Measurements from ENCODE around the gene RIN3.
"Not testable (repeated sequence)": the region's sequence is repeated elsewhere in the genome, so short reads cannot be mapped to it uniquely, and the experiment has no call there.

Gene RIN3

GRCh38 chr14:92531106-92531873 lies 17.7 kb downstream of the RIN3 start:
- FAIRE-seq: no peak
- TF ChIP-seq CTCF (IDR thresholded peaks at IDR 0.05; ENCODE audit: insufficient read depth, missing control alignments): no peak
- no peak for DNase-seq (ENCODE audit: insufficient read length, low spot score)

GRCh38 chr14:92532490-92533163 lies 19.0 kb downstream of the RIN3 start:
- DNase-seq (ENCODE audit: insufficient read length, low spot score) (no peak), FAIRE-seq (no peak)
- TF ChIP-seq CTCF (IDR thresholded peaks at IDR 0.05; ENCODE audit: insufficient read depth, missing control alignments): no peak

GRCh38 chr14:92534932-92535643 lies 21.5 kb downstream of the RIN3 start:
- DNase-seq (ENCODE audit: insufficient read length, low spot score): no peak
- no peak for FAIRE-seq
- TF ChIP-seq CTCF (IDR thresholded peaks at IDR 0.05; ENCODE audit: insufficient read depth, missing control alignments): no peak

- DNase-seq (ENCODE audit: insufficient read length, low spot score); FAIRE-seq: not testable (repeated sequence)
These were observed 22.6 kb downstream of the RIN3 start for GRCh38 chr14:92536231-92536630.

GRCh38 chr14:92538412-92538985 lies 24.9 kb downstream of the RIN3 start:
- TF ChIP-seq CTCF (IDR thresholded peaks at IDR 0.05; ENCODE audit: insufficient read depth, missing control alignments): no peak
- no peak for FAIRE-seq
- no peak for DNase-seq (ENCODE audit: insufficient read length, low spot score)

GRCh38 chr14:92539419-92539818 lies 25.8 kb downstream of the RIN3 start:
- no peak for TF ChIP-seq CTCF (IDR thresholded peaks at IDR 0.05; ENCODE audit: insufficient read depth, missing control alignments)
- no peak for DNase-seq (ENCODE audit: insufficient read length, low spot score)
- no peak for FAIRE-seq

- FAIRE-seq (no peak), DNase-seq (ENCODE audit: insufficient read length, low spot score) (no peak)
- no peak for TF ChIP-seq CTCF (IDR thresholded peaks at IDR 0.05; ENCODE audit: insufficient read depth, missing control alignments)
These were observed 26.3 kb downstream of the RIN3 start for GRCh38 chr14:92539875-92540274.

Data from D721Med (cell line).